ENCODE measurements around the gene CCDC184. TPM values are rescaled to one million over a fixed set of nuclear protein-coding genes. Genes with fewer than 3 reads are reported as not detected.

CCDC184 gene
- total and polyA plus RNA-seq, 2 of the 13 experiments (the other 11 are each of a cell fraction or from before 2014, with no cell fraction given) = not detected

DNA sequence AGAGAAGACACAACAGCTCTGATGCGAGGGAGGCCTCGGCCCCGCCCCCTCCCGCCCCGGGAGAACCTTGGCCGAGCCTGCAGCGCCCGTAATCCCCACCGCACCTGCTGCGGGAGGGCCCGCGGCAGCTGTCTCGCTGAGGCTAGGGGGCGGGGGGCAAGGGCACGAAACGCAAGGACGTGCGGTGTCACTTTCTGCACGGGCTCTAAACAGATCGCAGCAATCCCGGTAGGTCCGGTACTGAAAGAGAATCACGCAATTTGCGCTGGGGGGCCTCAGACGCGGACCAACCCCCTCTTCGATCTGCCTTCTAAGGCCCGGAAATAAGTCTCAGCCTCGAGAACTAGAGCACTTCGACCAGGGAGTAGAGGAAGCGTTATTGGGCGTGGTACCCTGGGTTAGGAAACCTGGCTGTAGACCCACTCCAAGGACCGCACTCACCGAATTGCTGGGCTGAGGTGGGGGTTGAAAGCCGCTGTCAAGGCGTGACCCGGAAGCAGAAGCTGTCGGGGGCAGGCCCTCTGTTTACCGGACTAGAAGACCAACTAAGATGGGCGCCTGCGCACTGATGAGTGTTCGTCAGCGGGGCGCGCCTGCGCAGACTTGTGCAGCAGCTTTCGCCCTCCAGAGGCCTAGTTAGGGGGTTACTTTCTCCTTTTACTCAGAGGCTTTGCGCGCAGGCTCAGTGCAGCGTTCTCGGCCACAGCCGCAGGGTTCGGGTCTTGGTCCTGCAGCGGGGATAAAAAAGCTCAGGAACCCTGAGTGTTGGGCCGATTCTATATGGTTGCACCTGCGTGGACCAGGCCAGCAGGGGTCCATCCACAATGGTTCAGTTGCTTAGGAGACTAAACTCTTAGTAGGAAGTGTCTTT lies 26.2 kb upstream of the CCDC184 start, which contains the start of gene ASB8 (continued):
- TF ChIP-seq, protein P1, sequence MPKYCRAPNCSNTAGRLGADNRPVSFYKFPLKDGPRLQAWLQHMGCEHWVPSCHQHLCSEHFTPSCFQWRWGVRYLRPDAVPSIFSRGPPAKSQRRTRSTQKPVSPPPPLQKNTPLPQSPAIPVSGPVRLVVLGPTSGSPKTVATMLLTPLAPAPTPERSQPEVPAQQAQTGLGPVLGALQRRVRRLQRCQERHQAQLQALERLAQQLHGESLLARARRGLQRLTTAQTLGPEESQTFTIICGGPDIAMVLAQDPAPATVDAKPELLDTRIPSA (CRISPR knock-in tag; IDR thresholded peaks at IDR 0.05; ENCODE audit: borderline replicate concordance) = no peak; the same call in 1 of the 2 replicates
- TF ChIP-seq, protein P2, sequence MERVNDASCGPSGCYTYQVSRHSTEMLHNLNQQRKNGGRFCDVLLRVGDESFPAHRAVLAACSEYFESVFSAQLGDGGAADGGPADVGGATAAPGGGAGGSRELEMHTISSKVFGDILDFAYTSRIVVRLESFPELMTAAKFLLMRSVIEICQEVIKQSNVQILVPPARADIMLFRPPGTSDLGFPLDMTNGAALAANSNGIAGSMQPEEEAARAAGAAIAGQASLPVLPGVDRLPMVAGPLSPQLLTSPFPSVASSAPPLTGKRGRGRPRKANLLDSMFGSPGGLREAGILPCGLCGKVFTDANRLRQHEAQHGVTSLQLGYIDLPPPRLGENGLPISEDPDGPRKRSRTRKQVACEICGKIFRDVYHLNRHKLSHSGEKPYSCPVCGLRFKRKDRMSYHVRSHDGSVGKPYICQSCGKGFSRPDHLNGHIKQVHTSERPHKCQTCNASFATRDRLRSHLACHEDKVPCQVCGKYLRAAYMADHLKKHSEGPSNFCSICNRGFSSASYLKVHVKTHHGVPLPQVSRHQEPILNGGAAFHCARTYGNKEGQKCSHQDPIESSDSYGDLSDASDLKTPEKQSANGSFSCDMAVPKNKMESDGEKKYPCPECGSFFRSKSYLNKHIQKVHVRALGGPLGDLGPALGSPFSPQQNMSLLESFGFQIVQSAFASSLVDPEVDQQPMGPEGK (CRISPR knock-in tag; IDR thresholded peaks at IDR 0.05) = peak; percentile 94
- TF ChIP-seq GMEB2 (CRISPR knock-in tag; IDR thresholded peaks at IDR 0.05; ENCODE audit: low read depth) = no peak
- no peak for TF ChIP-seq NONO (IDR thresholded peaks at IDR 0.05)
- peak; percentile 54; the same call in 1 of the 2 replicates for TF ChIP-seq NONO (CRISPR knock-in tag; conservative IDR thresholded peaks at IDR 0.05)
- no peak for TF ChIP-seq ZNF646 (CRISPR knock-in tag; IDR thresholded peaks at IDR 0.05)
- no peak for TF ChIP-seq ZNF841 (CRISPR knock-in tag; IDR thresholded peaks at IDR 0.05; ENCODE audit: borderline replicate concordance)
- no peak for TF ChIP-seq HMGA1 (CRISPR knock-in tag; conservative IDR thresholded peaks at IDR 0.05)
- TF ChIP-seq ZNF326 (CRISPR knock-in tag; IDR thresholded peaks at IDR 0.05; ENCODE audit: borderline replicate concordance) = no peak
- no peak for TF ChIP-seq ZNF615 (CRISPR knock-in tag; IDR thresholded peaks at IDR 0.05; ENCODE audit: borderline replicate concordance)
- TF ChIP-seq TFDP1 (CRISPR knock-in tag; IDR thresholded peaks at IDR 0.05; ENCODE audit: borderline replicate concordance) = no peak
- no peak for TF ChIP-seq SMAD3 (CRISPR knock-in tag; IDR thresholded peaks at IDR 0.05)
- TF ChIP-seq IRX3 (CRISPR knock-in tag; IDR thresholded peaks at IDR 0.05; ENCODE audit: borderline replicate concordance, low read depth) = peak; percentile 44; the same call in 1 of the 2 replicates
- peak; percentile 48; the same call in 1 of the 2 replicates for TF ChIP-seq HCFC1 (IDR thresholded peaks at IDR 0.05; ENCODE audit: low read depth, low read length)
- peak; percentile 73; the same call in 1 of the 2 replicates for TF ChIP-seq MXD1 (CRISPR knock-in tag; IDR thresholded peaks at IDR 0.05)
